ENCODE data around the gene PIK3R4. TPM values are rescaled to one million over a fixed set of nuclear protein-coding genes. Genes with fewer than 3 reads are reported as not detected.

Gene PIK3R4
- total RNA-seq, 1 experiment from 2014 or later = 41.7 TPM

- DNase-seq (ENCODE audit: low spot score) = no peak
Observed at GRCh38 chr3:130741946-130742610, 4.6 kb downstream of the PIK3R4 start.

GRCh38 chr3:130739848-130740247 lies 6.8 kb downstream of the PIK3R4 start:
- DNase-seq (ENCODE audit: low spot score) = no peak

GRCh38 chr3:130738241-130738640 lies 8.4 kb downstream of the PIK3R4 start:
- DNase-seq (ENCODE audit: low spot score) = no peak

GRCh38 chr3:130737622-130738021 lies 9.0 kb downstream of the PIK3R4 start:
- no peak for DNase-seq (ENCODE audit: low spot score)

GRCh38 chr3:130733236-130733875 lies 13.3 kb downstream of the PIK3R4 start:
- no peak for DNase-seq (ENCODE audit: low spot score)

GRCh38 chr3:130732501-130732900 lies 14.1 kb downstream of the PIK3R4 start:
- no peak for DNase-seq (ENCODE audit: low spot score)

- no peak for DNase-seq (ENCODE audit: low spot score)
Observed at GRCh38 chr3:130731817-130732216, 14.8 kb downstream of the PIK3R4 start.

- DNase-seq (ENCODE audit: low spot score) = no peak
Observed at GRCh38 chr3:130729154-130729553, 17.5 kb downstream of the PIK3R4 start.

GRCh38 chr3:130728037-130728436 lies 18.6 kb downstream of the PIK3R4 start:
- no peak for DNase-seq (ENCODE audit: low spot score)

GRCh38 chr3:130725746-130726145 lies 20.9 kb downstream of the PIK3R4 start:
- DNase-seq (ENCODE audit: low spot score) = no peak

GRCh38 chr3:130715616-130716015 lies 31.0 kb downstream of the PIK3R4 start:
- no peak for DNase-seq (ENCODE audit: low spot score)

GRCh38 chr3:130712718-130713423 lies 33.8 kb downstream of the PIK3R4 start:
- DNase-seq (ENCODE audit: low spot score) = no peak

GRCh38 chr3:130711565-130712324 lies 34.9 kb downstream of the PIK3R4 start:
- no peak for DNase-seq (ENCODE audit: low spot score)

- no peak for DNase-seq (ENCODE audit: low spot score)
Observed at GRCh38 chr3:130709671-130710070, 37.0 kb downstream of the PIK3R4 start.

GRCh38 chr3:130707902-130708601 lies 38.6 kb downstream of the PIK3R4 start:
- DNase-seq (ENCODE audit: low spot score) = no peak

- no peak for DNase-seq (ENCODE audit: low spot score)
Observed at GRCh38 chr3:130705501-130705900, 41.1 kb downstream of the PIK3R4 start.

GRCh38 chr3:130702985-130703384 lies 43.6 kb downstream of the PIK3R4 start:
- no peak for DNase-seq (ENCODE audit: low spot score)

- no peak for DNase-seq (ENCODE audit: low spot score)
Observed at GRCh38 chr3:130700541-130700940, 46.1 kb downstream of the PIK3R4 start.

GRCh38 chr3:130699765-130700164 lies 46.9 kb downstream of the PIK3R4 start:
- peak; percentile 22 for DNase-seq (ENCODE audit: low spot score)

GRCh38 chr3:130693314-130693713 lies 53.3 kb downstream of the PIK3R4 start:
- DNase-seq (ENCODE audit: low spot score) = no peak

- no peak for DNase-seq (ENCODE audit: low spot score)
Observed at GRCh38 chr3:130692455-130692854, 54.2 kb downstream of the PIK3R4 start.
